Kidney capillary endothelial cell (primary cell): ENCODE data around the gene IFT52.
"Not testable (repeated sequence)": the region's sequence is repeated elsewhere in the genome, so short reads cannot be mapped to it uniquely, and the experiment has no call there.

Experiments used
- DNase-seq: peaks from one replicate; pipeline ENCODE4 v3.0.0-alpha.2; 2018; ENCODE audit warnings: low spot score

IFT52 gene

DNA sequence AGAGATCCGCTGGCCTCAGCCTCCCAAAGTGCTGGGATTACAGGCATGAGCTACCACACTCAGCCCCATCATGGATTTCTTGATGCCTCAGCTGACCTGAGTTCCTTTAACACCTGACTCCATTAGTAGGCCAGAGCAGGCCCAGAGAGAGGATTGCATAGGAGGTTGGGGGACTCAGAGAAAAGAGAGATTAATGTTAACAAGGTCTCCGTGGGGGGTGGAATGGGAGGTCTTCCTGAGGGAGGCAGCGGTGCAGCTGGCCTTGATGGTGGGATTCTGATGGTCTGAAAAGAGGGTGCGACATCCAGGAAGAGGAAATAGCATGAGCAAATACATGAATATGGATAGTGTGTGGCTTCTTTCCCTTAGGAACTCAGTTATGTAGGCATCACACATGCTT lies 22.0 kb upstream of the IFT52 start:
- DNase-seq, result no peak

- no peak for DNase-seq
Observed at GRCh38 chr20:43569282-43569681, 21.5 kb upstream of the IFT52 start.

- DNase-seq, result no peak
Observed at GRCh38 chr20:43570496-43570895, 20.2 kb upstream of the IFT52 start.

GRCh38 chr20:43571310-43571709 lies 19.4 kb upstream of the IFT52 start:
- DNase-seq, result no peak

- DNase-seq, result no peak
Observed at GRCh38 chr20:43571771-43572170, 19.0 kb upstream of the IFT52 start.

- no peak for DNase-seq
Observed at GRCh38 chr20:43572891-43573290, 17.8 kb upstream of the IFT52 start.

GRCh38 chr20:43576108-43576507 lies 14.6 kb upstream of the IFT52 start:
- no peak for DNase-seq

DNA sequence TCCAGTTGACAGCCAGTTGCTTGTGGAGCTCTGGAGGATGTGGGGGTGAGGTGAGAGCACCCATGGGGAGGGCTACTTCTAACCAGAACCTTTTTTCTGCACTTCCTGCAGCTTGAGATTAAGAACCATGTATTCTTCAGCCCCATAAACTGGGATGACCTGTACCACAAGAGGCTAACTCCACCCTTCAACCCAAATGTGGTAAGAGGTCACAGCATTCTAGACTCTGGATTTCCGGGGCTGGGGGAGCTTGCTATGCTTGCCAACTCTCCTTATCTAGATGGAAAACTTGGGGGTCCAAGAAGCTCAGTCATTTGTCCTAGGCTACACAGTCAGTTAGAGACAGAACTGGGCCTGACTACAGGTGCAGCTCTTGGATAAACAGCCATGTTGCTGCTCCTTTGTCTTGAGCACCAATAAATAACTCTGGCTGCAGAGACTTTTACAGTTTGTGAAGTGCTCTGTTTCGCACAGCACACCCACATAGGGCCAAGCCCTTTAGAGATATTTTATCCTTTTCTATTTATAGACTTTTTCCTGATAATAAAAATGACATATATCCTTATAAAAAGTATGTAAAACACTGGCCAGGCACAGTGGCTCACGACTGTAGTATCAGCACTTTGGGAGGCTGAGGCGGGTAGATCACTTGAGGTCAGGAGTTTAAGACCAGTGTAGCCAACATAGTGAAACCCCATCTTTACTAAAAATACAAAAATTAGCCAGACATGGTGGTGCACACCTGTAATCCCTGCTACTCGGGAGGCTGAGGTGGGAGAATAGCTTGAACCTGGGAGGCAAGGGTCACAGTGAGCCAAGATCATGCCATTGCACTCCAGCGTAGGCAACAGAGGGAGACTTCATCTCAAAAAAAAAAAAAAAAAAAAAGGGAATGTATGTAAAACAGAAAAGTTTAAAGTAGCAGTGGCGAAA lies 10.6 kb upstream of the IFT52 start:
- DNase-seq, result no peak

DNA sequence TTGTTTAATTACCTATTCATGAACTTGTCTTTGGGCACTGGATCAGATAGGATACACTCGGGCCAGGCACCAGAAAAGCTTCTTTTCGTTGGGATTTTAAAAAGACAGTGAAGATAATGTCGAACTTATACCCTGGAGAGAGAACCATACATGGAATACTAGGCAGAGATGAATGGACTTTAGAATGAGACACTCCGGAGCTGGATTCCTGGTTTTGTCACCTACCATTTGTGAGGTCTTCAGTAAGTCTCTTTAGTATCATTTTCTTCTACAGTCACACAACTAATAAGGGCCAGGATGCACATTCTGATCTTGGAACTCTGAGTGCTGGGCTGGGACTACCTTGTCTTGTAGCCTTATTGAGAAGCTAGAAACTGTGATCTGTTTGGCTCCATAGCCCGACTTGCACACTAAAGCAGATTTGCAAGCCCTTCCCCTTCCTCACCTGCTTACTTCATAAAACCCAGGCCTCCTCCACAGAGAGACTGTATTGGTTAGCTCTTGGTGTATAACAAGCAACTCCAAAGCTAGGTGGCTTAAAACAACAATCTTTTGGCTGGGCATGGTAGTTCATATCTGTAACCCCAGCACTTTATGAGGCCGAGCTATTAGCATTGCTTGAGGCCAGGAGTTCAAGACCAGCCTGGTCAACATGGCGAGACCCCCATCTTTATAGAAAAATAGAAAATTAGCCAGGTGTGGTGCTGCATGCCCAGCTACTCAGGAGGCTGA lies 7.4 kb upstream of the IFT52 start:
- DNase-seq, result no peak

DNA sequence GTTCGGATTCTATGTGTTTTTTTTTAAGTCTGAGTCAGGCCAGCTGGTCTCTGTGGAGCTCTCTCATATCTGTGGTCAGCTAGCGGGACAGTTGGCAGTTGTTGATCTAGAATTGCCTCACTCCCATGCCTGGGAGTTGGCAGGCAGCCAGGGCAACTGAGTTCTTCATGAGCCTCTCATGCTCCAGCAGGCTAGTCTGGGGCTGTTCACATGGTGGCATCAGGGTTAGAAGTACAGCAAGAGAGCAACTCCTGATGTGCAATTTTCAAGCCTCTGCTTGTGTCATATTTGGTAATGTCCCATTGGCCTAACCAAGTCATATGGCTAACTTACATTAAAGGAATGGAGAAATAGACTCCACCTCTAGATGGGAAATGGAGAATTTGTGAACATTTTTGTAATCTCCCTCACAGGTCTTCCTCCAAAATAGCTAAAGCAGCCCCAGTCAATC lies 6.7 kb upstream of the IFT52 start:
- DNase-seq, result no peak

DNA sequence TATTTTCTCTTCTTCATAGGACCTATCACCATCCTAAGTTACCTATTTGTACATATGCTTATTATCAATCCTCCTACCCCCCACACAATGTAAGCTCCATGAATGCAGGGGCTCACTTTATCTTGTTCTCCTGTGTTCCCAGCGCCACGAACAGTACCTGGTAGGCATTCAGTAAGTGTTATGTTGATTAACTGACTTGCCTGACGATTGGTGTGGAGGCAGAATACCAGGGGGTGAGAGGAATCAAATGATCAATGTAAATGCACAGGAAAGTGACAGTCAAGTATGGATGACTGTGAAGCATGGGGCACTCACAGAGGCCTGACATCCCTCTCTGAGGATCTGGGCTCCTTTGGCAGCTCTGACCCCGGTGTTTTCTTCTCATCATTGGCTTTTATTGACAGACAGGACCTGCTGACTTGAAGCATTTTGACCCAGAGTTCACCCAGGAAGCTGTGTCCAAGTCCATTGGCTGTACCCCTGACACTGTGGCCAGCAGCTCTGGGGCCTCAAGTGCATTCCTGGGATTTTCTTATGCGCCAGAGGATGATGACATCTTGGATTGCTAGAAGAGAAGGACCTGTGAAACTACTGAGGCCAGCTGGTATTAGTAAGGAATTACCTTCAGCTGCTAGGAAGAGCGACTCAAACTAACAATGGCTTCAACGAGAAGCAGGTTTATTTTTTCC lies 6.1 kb upstream of the IFT52 start:
- DNase-seq, result no peak

- DNase-seq, result no peak
Observed at GRCh38 chr20:43586641-43587040, 4.1 kb upstream of the IFT52 start.

DNA sequence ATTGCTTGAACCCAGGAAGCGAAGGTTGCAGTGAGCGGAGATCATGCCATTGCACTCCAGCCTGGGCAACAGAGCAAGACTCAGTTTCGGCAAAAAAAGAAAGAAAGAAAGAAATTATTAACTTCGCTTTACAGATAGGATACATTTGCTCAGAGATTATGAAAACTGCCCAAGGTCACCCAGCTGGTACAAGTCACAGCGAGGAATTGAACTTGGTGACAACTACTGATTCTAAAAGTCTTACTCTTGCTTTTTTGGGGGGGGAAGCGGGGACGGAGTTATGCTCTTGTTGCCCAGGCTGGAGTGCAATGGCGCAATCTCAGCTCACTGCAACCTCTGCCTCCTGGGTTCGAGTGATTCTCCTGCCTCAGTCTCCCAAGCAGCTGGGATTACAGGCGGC lies 2.2 kb upstream of the IFT52 start:
- not testable (repeated sequence) for DNase-seq

DNA sequence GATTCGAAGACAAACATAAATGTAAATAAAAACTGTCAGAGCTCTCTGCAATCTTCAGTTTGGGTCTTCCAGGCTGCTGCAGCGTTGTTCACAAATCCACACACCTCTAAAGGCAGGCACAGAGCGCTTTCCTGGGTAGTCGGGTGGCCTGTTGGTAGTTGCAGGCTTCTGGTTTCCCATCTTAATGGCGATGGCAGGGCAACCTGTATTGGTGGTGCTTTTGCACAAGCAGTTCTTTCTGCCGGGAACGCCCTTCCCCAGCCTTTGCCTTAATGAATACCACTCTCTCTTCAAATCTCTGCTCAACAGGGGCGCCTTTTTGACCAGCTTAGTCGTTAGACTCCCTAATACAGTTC lies 723 bp upstream of the IFT52 start:
- no peak for DNase-seq

DNA sequence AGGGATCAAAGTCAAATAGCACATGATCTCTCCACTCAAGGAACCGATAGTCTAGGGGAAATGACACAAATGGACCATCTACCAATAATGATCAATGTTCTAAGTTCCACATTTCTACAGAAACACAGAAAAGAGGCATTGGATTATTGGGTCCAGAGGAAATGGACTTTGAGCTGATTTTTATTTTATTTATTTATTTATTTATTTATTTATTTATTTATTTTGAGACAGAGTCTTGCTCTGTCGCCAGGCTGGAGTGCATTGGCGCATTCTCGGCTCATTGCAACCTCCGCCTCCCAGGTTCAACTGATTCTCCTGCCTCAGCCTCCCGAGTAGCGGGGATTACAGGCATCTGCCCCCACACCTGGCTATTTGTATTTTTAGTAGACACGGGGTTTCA lies 11.2 kb downstream of the IFT52 start:
- not testable (repeated sequence) for DNase-seq

- DNase-seq, result no peak
Observed at GRCh38 chr20:43603124-43603523, 12.4 kb downstream of the IFT52 start.

- DNase-seq, result no peak
Observed at GRCh38 chr20:43605715-43606114, 15.0 kb downstream of the IFT52 start.

DNA sequence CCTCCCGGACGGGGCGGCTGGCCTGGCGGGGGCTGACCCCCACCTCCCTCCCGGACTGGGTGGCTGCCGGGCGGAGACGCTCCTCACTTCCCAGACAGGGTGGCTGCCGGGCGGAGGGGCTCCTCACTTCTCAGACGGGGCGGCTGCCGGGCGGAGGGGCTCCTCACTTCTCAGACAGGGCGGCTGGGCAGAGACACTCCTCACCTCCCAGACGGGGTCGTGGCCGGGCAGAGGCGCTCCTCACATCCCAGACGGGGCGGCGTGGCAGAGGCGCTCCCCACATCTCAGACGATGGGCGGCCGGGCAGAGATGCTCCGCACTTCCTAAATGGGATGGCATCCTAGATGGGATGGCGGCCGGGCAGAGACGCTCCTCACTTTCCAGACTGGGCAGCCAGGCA lies 16.5 kb downstream of the IFT52 start:
- DNase-seq, result not testable (repeated sequence)

GRCh38 chr20:43631598-43631997 lies 40.9 kb downstream of the IFT52 start:
- DNase-seq, result no peak

- no peak for DNase-seq
Observed at GRCh38 chr20:43636429-43636828, 45.7 kb downstream of the IFT52 start.

DNA sequence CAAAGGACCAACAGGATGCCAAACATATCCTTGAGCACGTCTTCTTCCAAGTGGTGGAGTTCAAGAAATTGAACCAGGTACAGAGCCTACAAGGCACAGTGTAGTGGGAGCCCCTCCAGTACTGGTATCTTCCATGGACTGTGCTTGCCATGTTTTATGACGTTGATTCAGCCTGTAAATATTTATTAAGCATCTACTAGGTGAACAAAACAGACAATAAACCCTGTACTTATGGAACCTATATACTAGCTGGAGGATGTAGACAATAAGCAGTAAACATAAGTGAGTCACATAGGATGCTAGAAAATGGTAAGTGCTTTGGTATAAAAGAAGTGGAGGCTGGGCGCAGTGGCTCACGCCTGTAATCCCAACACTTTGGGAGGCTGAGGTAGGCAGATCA lies 51.8 kb downstream of the IFT52 start:
- no peak for DNase-seq

DNA sequence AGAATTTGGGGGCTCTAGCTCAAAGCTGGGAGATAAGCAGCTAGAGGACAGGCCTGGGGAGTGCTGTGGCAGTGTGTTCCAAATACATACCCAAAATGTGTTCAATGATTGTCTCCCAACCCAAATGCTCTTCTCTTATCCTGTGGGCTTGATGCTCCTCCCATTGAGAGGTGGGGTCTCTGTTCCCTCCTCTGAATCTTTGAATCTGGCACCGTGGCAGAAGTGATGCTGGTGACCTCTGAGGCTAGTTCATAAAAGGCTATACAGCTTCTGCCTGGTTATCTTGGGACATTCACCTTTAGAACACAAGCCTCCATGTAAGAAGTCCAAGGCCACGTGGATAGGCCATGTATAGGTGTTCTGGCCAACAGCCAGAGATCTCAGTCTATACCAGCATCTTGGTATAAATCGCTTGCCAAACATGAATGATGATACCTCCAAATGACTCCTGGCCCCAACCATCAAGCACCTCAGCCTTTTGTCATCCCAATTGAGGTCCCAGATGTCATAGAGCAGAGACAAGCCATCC lies 60.3 kb downstream of the IFT52 start:
- no peak for DNase-seq
